Stromal cell of bone marrow (primary cell): Measurements from ENCODE around the gene BLACAT1.

Experiments used
- DNase-seq: peaks from one replicate; pipeline ENCODE4 v3.0.0-alpha.2; 2012; ENCODE audit warnings: low read depth

Gene BLACAT1

DNA sequence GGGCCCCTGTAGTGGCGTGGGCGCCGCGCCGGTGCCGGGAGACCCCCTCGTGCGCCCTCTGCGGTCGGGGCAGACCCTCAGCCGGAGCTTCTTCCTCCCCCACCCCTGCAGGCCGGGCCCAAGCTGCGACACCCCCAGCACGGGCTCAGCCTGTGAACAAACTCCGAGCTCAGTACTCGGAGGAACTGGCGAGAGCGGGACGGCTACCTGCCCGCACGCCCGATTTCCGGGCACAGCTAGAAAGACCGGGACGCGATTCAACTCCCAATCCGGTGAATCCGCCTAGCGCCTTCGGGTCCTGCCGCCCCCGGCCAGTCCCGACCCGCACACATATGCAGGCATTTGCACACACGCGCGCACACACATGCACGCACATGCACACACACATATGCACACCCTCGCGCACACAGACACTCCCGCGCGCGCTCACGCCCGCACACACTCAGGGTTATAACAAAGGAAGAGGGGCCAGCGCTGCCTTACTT is 580 bp upstream of the BLACAT1 start:
- no peak for DNase-seq

- no peak for DNase-seq
These were observed 926 bp downstream of the BLACAT1 start for GRCh38 chr1:205454903-205455335.

DNA sequence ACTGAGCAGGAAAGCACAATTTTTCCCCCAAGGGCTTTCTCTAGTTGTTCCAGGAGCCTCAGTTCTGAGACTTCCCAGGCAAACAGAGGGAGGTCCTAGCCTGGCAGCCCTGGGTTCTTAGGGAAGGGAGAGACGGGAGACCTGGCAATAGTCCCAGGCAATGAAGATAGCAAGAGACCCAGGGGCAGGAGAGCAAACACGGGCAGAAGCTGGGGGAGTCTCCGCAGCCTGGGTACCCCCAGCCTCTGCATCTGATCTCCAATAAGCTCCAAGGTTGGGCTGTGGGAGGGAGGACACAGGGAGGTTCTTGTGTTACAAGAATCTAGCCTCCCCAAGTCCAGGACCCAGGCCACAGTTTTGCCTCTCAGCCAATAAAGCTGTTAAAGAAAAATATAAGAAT is 2.4 kb downstream of the BLACAT1 start:
- DNase-seq: no peak

GRCh38 chr1:205452933-205453332 is 2.9 kb downstream of the BLACAT1 start:
- no peak for DNase-seq

DNA sequence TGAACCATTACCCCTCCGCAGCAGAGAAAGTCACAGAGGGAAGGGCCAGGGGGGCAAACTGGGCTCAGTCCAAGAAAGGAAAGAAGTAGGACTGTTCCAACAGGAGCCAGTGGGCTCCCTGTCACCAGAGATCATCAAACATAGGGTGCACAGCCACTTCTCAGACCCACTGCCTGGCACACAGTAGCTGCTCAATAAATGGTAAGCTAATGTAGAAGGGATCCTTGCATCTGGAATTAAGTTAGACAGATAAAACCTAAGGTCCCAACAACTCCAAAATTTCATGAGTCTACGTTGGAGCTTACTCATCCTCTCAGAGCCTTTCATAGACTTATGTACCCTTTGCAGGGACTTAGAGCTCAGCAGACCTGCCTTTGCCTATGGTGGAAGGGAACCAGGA is 3.5 kb downstream of the BLACAT1 start:
- no peak for DNase-seq

- DNase-seq: no peak
These were observed 4.1 kb downstream of the BLACAT1 start for GRCh38 chr1:205451759-205452164.

GRCh38 chr1:205451202-205451601 is 4.6 kb downstream of the BLACAT1 start:
- no peak for DNase-seq

DNA sequence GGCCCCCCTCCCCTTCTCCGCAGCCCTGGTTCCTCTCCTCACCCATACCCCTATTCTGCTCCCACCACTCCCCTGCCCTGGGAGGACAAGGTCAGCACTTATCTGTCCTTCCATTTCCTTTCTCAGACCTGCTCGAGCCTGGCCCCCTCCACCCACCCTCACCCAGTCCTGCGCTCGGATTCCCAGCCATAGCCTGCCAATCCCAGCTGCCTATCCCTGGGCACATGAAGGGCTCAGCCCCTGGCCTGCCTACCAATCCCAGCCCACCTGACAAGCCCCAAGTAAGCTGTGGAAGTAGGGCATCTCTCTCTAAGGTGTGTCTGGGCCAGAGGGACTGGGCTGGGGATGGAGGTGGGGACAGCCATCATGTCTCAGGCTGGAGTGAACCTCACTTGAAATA is 5.4 kb downstream of the BLACAT1 start:
- DNase-seq: no peak

DNA sequence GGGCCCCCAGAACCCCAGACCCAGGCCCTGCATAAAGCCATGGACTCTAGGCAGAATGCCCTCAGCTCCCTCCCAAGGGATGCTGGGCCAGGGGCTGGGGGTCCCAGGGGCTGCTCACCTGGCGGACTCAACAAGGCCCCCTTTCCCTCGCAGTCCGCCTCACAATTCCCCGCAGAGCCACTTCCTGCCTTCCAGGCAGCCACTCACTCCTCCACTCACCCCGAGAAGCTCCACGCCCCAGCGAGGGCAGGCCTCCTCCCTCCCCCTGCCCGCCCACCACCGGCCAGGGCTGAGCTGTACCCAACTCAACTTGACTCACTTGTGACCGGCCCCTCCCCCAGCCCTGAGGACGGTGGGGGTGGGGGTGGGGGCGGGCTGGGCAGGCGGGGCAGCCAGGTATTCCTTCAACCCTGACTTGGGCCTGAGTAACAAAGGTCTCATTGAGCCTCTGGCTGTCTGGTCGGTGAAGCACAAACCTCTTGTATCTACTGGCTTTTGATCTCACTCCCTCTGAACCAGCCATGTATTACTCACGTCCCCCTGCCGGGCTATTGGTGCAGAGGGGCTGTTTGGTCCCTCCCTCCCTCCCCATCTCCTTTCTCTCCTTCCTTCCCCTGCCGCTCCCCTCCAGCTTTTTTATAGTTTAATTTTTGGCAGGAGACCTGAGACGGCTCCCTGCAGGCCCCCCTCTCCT is 5.9 kb downstream of the BLACAT1 start:
- DNase-seq: peak; percentile 3

DNA sequence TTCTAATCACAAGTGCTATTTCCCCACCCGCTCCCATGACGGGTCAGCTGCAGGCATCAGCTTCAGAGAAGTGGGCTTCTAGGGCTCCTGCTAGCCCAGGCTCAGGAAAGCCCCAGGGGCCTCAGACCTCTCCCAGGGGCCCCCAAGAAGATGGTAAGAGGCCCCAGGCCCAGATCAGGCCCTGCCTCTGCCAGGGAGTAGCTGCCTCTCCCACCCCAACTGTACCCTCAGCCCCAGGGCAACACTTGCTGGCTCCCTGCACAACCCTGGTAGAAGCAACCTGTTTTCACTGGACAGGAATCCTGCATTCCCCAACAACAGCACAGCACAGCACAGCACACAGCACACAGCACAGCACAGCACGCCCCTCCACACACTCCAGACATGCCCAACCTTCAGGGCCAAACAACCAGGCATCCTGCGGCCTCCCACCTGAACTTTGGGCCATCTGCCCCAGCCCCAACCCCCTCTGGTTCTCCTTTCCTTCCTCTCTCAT is 6.5 kb downstream of the BLACAT1 start:
- no peak for DNase-seq

- no peak for DNase-seq
These were observed 7.1 kb downstream of the BLACAT1 start for GRCh38 chr1:205448540-205449253.

GRCh38 chr1:205447457-205448341 is 8.1 kb downstream of the BLACAT1 start:
- no peak for DNase-seq

DNA sequence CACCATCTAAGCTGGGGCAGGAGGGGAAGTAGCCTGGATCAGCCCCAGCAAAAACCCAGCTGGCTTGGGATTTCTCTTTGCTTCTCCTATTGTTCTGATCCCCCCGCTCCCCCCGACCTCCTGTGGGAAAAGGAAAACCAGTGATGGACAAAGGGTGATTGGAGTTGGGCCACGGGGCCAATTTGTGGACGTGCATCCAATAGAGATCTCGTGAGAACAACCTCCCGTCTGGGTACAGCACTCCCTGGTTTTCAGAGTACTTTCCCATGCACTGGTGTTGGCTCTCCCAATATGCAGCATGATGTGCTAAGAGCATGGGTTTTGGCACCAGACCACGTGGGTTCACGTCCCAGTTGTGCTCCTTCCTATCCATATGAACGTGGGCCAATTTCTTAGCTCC is 9.0 kb downstream of the BLACAT1 start:
- no peak for DNase-seq

DNA sequence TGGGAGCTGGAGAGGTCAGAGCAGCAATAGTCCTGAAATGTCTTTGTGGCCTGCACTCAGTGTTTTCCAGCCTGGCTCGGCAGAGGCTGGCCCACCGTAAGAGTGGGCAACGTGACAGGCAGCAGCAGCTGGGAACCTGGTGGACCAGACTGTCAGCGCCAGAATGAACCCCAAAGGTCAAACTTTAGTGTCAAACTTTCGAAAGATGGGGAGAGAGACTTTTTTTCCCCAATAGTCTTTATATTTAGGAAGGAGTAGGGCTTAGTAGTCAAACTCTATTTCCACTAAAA is 10.3 kb downstream of the BLACAT1 start:
- no peak for DNase-seq

DNA sequence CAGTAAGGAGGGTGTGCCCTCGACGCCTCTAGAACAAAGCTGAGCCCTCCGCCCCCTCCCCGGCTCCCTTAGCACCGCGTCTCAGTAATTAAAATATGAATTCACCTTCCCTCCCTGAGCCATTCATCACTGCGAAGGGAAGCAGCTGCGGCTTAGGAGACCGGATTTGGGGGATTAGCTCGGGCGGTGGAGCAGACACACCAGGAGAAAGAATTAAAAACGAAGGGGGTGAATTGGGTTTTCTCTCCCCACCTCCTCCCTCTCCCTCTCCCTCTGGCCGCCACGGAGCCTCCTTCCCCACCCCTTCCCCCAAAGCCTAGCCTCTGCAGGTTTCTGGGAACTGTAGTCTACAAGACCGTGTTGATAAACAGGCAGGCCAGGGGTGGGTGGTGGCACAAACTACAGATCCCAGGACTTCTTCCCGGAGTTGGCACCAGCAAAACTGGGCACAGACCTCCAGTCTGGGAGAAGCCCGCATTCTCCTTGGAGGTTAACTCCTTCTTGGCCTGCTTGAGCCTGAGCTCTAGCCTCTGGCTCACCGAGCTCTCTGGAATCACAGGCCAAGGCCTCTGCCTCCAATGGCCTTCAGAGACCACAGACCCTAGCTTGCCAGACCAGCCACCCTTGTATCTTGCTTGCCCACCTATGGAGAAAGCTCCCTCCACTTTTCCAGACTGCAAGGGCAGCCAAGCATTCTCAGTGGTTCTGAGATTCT is 10.8 kb downstream of the BLACAT1 start:
- no peak for DNase-seq

GRCh38 chr1:205444300-205444930 is 11.4 kb downstream of the BLACAT1 start:
- DNase-seq: no peak

DNA sequence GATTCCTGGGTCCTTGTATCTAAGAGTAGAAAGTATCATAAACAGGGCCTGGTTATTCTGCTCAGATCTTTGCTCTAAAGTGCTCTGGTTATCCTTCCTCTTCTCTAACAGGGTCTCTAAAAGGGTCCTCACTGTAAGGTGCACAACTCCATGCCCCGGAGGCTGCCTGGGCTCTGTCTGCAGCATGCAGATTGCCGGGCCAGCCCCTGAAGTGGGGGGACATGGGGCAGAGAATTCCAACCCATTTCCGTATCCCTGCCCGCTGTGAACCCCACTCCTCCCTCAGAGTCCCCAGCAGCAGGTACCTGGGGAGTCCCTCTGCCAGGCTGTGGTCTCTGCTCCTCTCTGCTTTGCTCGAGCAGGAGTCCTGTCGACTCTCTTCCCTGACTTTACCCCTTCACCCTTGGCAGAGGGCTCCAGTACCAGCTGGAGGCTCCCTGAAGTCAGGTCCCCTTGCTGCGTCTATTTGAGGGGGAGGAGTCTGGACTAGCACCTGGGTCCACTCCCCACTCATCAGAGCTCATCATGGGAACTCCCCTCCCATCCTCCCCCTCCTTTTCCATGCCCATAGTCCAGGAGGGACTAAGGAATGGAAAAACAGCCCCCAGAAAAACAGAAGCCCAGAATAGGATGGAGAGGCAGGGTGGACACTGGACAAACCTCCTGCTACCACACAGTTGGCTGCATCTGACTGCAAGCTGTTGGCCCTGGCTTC is 12.1 kb downstream of the BLACAT1 start:
- no peak for DNase-seq

DNA sequence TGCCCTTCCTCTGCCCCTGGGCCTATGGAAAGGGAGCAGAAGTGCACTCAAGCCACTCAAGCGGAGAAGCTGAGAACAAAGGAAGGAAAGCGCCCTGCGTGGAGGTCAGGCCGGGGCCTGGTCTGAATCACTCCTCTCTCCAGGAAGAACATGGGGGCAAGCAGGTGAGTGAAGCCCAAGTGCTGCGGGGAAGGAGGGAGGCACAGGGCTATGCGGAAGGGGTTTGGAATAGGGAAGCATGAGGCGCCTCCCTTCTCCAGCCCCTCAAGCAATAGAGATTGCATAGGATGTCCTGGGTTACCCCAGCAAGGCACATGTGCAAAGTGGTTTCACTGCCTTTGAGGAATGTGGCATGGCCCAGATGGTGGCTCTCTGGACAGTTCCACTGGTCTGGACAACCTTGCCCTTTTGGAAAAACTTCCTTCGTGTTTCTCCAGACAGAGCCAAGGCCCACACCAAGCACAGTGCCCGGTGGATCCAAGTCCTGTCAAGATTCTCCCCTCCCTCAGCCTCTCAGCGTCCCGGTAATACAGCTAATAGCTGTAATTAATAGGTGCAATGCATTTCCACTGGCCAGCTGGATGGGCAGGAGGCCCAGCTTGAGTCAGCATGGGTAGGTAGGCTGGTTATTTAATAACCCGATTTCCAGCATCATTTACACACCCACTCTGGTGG is 13.7 kb downstream of the BLACAT1 start:
- DNase-seq: no peak

GRCh38 chr1:205441716-205442050 is 14.2 kb downstream of the BLACAT1 start:
- DNase-seq: no peak

- no peak for DNase-seq
These were observed 14.6 kb downstream of the BLACAT1 start for GRCh38 chr1:205441318-205441633.
